GM12878 (cell line): ENCODE measurements around the gene LCOR.

Source experiments
- CTCF ChIP-seq, 3 experiments: IDR thresholded peaks in 2 of 3; conservative IDR thresholded peaks in 1 of 3; 2 replicates each; pipeline ENCODE4 v1.5.1; 2011; ENCODE audit warnings: low read depth in 3 of 3, low read length in 3 of 3, mild to moderate bottlenecking in 3 of 3, control low read depth in 2 of 3, moderate library complexity in 2 of 3, inconsistent platforms in 1 of 3, mixed read lengths in 1 of 3; ENCODE audit not compliant: control insufficient read depth in 2 of 3, insufficient read depth in 1 of 3; ENCODE audit errors: extremely low read depth in 1 of 3
- EP300 ChIP-seq, 2 experiments: fragments of 150-350 bp in 1 of 2; IDR thresholded peaks; 2 replicates each; pipeline ENCODE4 v1.6.1; 2011 to 2012; ENCODE audit warnings: low read depth in 2 of 2, low read length in 2 of 2, borderline replicate concordance in 1 of 2, improper control_type of control experiment in 1 of 2, inconsistent platforms in 1 of 2; ENCODE audit not compliant: control insufficient read depth in 1 of 2
- GABPA ChIP-seq: IDR thresholded peaks from 2 replicates; pipeline ENCODE4 v1.6.1; 2014; ENCODE audit warnings: antibody characterized with exemption, low read depth, mild to moderate bottlenecking, inconsistent platforms
- MXI1 ChIP-seq: fragments of 150-350 bp; IDR thresholded peaks from 2 replicates; pipeline ENCODE4 v1.6.1; 2011; ENCODE audit warnings: low read depth, mild to moderate bottlenecking, inconsistent platforms, low read length, improper control_type of control experiment
- NR2C1 ChIP-seq: fragments of 450-650 bp; IDR thresholded peaks from 2 replicates; pipeline ENCODE4 v1.6.1; 2017; ENCODE audit warnings: antibody characterized with exemption, mild to moderate bottlenecking, moderate library complexity
- NR2C2 ChIP-seq: IDR thresholded peaks from 2 replicates; pipeline ENCODE4 v1.6.1; 2011; ENCODE audit warnings: borderline replicate concordance, low read depth; ENCODE audit not compliant: control insufficient read depth, insufficient read length
- REST ChIP-seq: IDR thresholded peaks from 2 replicates; pipeline ENCODE4 v1.6.1; 2012; ENCODE audit warnings: mild to moderate bottlenecking, low read depth, low read length
- SMARCA5 ChIP-seq: fragments of 450-650 bp; IDR thresholded peaks from 2 replicates; pipeline ENCODE4 v1.6.1; 2017; ENCODE audit warnings: mild to moderate bottlenecking
- SRF ChIP-seq, 2 experiments: IDR thresholded peaks; 2 replicates each; pipeline ENCODE4 v1.6.1; 2011; ENCODE audit warnings: low read depth in 2 of 2, low read length in 2 of 2, mild to moderate bottlenecking in 1 of 2, moderate library complexity in 1 of 2
- USF1 ChIP-seq: IDR thresholded peaks from 2 replicates; pipeline ENCODE4 v1.6.1; 2011; ENCODE audit warnings: borderline replicate concordance, low read depth, mild to moderate bottlenecking, moderate library complexity, mixed read lengths, low read length; ENCODE audit not compliant: insufficient read depth; ENCODE audit errors: extremely low read length

- TF ChIP-seq CTCF (IDR thresholded peaks at IDR 0.05 in 2 of 3, conservative IDR thresholded peaks at IDR 0.05 in 1 of 3; ENCODE audit: control insufficient read depth in 2 of 3, extremely low read depth in 1 of 3, insufficient read depth in 1 of 3, low read depth in 3 of 3, low read length in 3 of 3): no peak
- TF ChIP-seq GABPA: no peak
- no peak for TF ChIP-seq MXI1
- TF ChIP-seq USF1: no peak
- no peak for TF ChIP-seq SRF (IDR thresholded peaks at IDR 0.05; ENCODE audit: low read depth in 2 of 2, low read length in 2 of 2)
- TF ChIP-seq REST: no peak
- TF ChIP-seq SMARCA5: peak; percentile 14; the same call in 1 of the 2 replicates
- no peak for TF ChIP-seq EP300 (IDR thresholded peaks at IDR 0.05; ENCODE audit: borderline replicate concordance in 1 of 2, control insufficient read depth in 1 of 2, low read depth in 2 of 2, low read length in 2 of 2)
- peak; percentile 18; the same call in 1 of the 2 replicates for TF ChIP-seq NR2C1
- no peak for TF ChIP-seq NR2C2
Measured at GRCh38 chr10:96863922-96864543, 31.9 kb downstream of the LCOR start.
